Testis (tissue), 3 donors: ENCODE measurements around the gene TNFAIP8L2. TPM values are rescaled to one million over a fixed set of nuclear protein-coding genes. Genes with fewer than 3 reads are reported as not detected.
"Not testable (repeated sequence)": the region's sequence is repeated elsewhere in the genome, so short reads cannot be mapped to it uniquely, and the experiment has no call there.

Source experiments
- DNase-seq: peaks from one replicate; pipeline ENCODE4 v3.0.0-alpha.2; 2019
- H3K27ac ChIP-seq, 2 donors: fragments of 200-600 bp; sonication (generic); one replicate each; pipeline ENCODE4 v1.5.1; 2019
- H3K27me3 ChIP-seq: fragments of 200-600 bp; sonication (generic); one replicate; pipeline ENCODE4 v1.5.1; 2019
- H3K36me3 ChIP-seq: fragments of 200-600 bp; sonication (generic); one replicate; pipeline ENCODE4 v1.5.1; 2017; ENCODE audit warnings: low read depth; ENCODE audit errors: missing control alignments
- H3K4me1 ChIP-seq: fragments of 200-600 bp; sonication (generic); one replicate; pipeline ENCODE4 v1.5.1; 2019
- H3K4me3 ChIP-seq, 2 donors: fragments of 200-600 bp; sonication (generic); one replicate each; pipeline ENCODE4 v1.5.1; 2017 to 2019
- H3K9me3 ChIP-seq: fragments of 200-600 bp; sonication (generic); one replicate; pipeline ENCODE4 v1.5.1; 2017
- CTCF ChIP-seq, 3 experiments: fragments of 450-650 bp in 2 of 3; fragments of 200-600 bp in 1 of 3; sonication (generic) in 1 of 3; IDR thresholded peaks; one replicate each; pipeline ENCODE4 v1.5.1; 2016 to 2019; ENCODE audit warnings: antibody characterized with exemption in 3 of 3, mild to moderate bottlenecking in 2 of 3, moderate library complexity in 1 of 3
- POLR2A ChIP-seq: fragments of 450-650 bp; IDR thresholded peaks from one replicate; pipeline ENCODE4 v1.6.1; 2017; ENCODE audit warnings: antibody characterized with exemption, mild to moderate bottlenecking, moderate library complexity
- WGBS, 2 donors: methylation state at CpG; one replicate each; pipeline ENCODE4 v1.1.5; 2018; 5-methylcytosine and 5-hydroxymethylcytosine counted together
- intact Hi-C: fragments of 100-400 bp; cut with DNase I; formaldehyde crosslinking; loops from one replicate; pipeline ENCODE4 v1.15.1; 2023; ENCODE audit warnings: low total_unique reads
- polyA plus RNA-seq: library from polyadenylated mRNA; stranded (reverse); fragments of 350-450 nt; fragmentation: Illumina TruSeq; extraction: RNeasy Lipid Tissue Mini Kit (QIAGEN cat#74804); gene quantifications from one replicate; pipeline ENCODE4 v1.2.3, GENCODE V29; 2014; ENCODE audit warnings: low read depth, low replicate concordance; ENCODE audit not compliant: insufficient read depth
- total RNA-seq, 2 donors: library from RNA; depleted of rRNA; stranded (reverse); fragments of >200 nt; gene quantifications; one replicate each; pipeline ENCODE4 v1.2.3, GENCODE V29; 2016

The TNFAIP8L2 gene
- total and polyA plus RNA-seq, 3 donors from 2014 or later: 0.55 to 2.1 (median 0.99) TPM

- Histone ChIP-seq H3K27ac (peak overlapping the region; percentile 92 to 96), H3K4me3 (peak overlapping the region; percentile 77 to 96), H3K27me3 (no peaks in the 10 kb centered on the region), H3K9me3 (no peaks in the 10 kb centered on the region), H3K36me3 (no peaks in the 10 kb centered on the region), H3K4me1 (peaks cover 32% of the 10 kb centered on the region)
- WGBS, 2 donors: 3 to 10% methylated on average over 10 of the region's 10 CpGs
- no peak for DNase-seq
- TF ChIP-seq POLR2A: no peak
- TF ChIP-seq CTCF (IDR thresholded peaks at IDR 0.05): no peak
- intact Hi-C loops: no loop called here
Observed at GRCh38 chr1:151197863-151198253, 41.4 kb downstream of the TNFAIP8L2 start.

GRCh38 chr1:151198254-151199127, 42.0 kb downstream of the TNFAIP8L2 start, which contains the start of gene PIP5K1A:
TSS of gene PIP5K1A (plus strand) at chr1:151198552. CDS start at chr1:151198997, 445 bp downstream.
- Histone ChIP-seq H3K27me3 (no peaks in the 10 kb centered on the region), H3K27ac (peak within 1 kb of the TSS; percentile 92 to 96), H3K4me3 (peak within 1 kb of the TSS; percentile 77 to 96), H3K9me3 (no peaks in the 10 kb centered on the region), H3K4me1 (peaks cover 32% of the 10 kb centered on the region), H3K36me3 (no peaks in the 10 kb centered on the region)
- intact Hi-C loops: no loop called here
- DNase-seq: peak; percentile 99
- WGBS, 2 donors: 0 to 1% methylated on average over 46 to 60 of the region's 60 CpGs
- TF ChIP-seq POLR2A: no peak
- peak in 1 of 3 experiments; percentile 20 for TF ChIP-seq CTCF (IDR thresholded peaks at IDR 0.05)

GRCh38 chr1:151199873-151200581, 43.6 kb downstream of the TNFAIP8L2 start:
- Histone ChIP-seq H3K4me3 (peak overlapping the region; percentile 77 to 96), H3K36me3 (no peaks in the 10 kb centered on the region), H3K4me1 (peaks cover 39% of the 10 kb centered on the region), H3K27me3 (no peaks in the 10 kb centered on the region), H3K9me3 (no peaks in the 10 kb centered on the region), H3K27ac (peak overlapping the region; percentile 92 to 96)
- TF ChIP-seq POLR2A: no peak
- TF ChIP-seq CTCF (IDR thresholded peaks at IDR 0.05): no peak
- WGBS, 2 donors: 8 to 11% methylated on average over 11 of the region's 11 CpGs
- no peak for DNase-seq
- intact Hi-C loops: loop anchor here (10.0 kb wide), 1 partner anchor 55 kb away; the partner anchor contains the start of gene PSMD4

GRCh38 chr1:151205381-151205965, 49.0 kb downstream of the TNFAIP8L2 start:
- peaks cover 32% of the 10 kb centered on the region for H3K4me1 ChIP-seq
- H3K36me3 ChIP-seq, H3K9me3 ChIP-seq, DNase-seq, H3K27ac ChIP-seq, H3K4me3 ChIP-seq, H3K27me3 ChIP-seq: not testable (repeated sequence)
- intact Hi-C loops: loop anchor here (10.0 kb wide), 1 partner anchor 49 kb away; the partner anchor contains the start of gene PSMD4
- 80% methylated on average over 12 of the region's 12 CpGs for WGBS, 2 donors

Other genes with a start within 250 kb of the TNFAIP8L2 start
- gene SETDB1, start 230.3 kb upstream of the TNFAIP8L2 start, total RNA-seq: 10 to 100 TPM; 85.9 to 90.6 TPM
- 89.5 TPM for gene SETDB1, start 230.3 kb upstream of the TNFAIP8L2 start, polyA plus RNA-seq
- 100 to 1,000 TPM in 1 of 2 donors, 10 to 100 TPM in 1; 92.7 to 116 TPM for gene CERS2, start 181.8 kb upstream of the TNFAIP8L2 start, total RNA-seq
- gene CERS2, start 181.8 kb upstream of the TNFAIP8L2 start, polyA plus RNA-seq: 138 TPM
- gene ANXA9, start 174.4 kb upstream of the TNFAIP8L2 start, total RNA-seq: 1 to 10 TPM; 5.1 to 6.9 TPM
- 5.7 TPM for gene ANXA9, start 174.4 kb upstream of the TNFAIP8L2 start, polyA plus RNA-seq
- 10 to 100 TPM; 49.8 to 69.8 TPM for gene MINDY1, start 149.7 kb upstream of the TNFAIP8L2 start, total RNA-seq
- 56.9 TPM for gene MINDY1, start 149.7 kb upstream of the TNFAIP8L2 start, polyA plus RNA-seq
- 10 to 100 TPM; 41.1 to 63.9 TPM for gene PRUNE1, start 148.2 kb upstream of the TNFAIP8L2 start, total RNA-seq
- gene PRUNE1, start 148.2 kb upstream of the TNFAIP8L2 start, polyA plus RNA-seq: 45.5 TPM
- 1 to 10 TPM; 3.6 to 9.3 TPM for gene BNIPL, start 120.1 kb upstream of the TNFAIP8L2 start, total RNA-seq
- gene BNIPL, start 120.1 kb upstream of the TNFAIP8L2 start, polyA plus RNA-seq: 5.0 TPM
- gene C1orf56, start 108.9 kb upstream of the TNFAIP8L2 start, total RNA-seq: 10 to 100 TPM; 57.3 to 78.4 TPM
- 145 TPM for gene C1orf56, start 108.9 kb upstream of the TNFAIP8L2 start, polyA plus RNA-seq
- gene CDC42SE1, start 97.0 kb upstream of the TNFAIP8L2 start, total RNA-seq: 10 to 100 TPM; 34.8 to 40.5 TPM
- gene CDC42SE1, start 97.0 kb upstream of the TNFAIP8L2 start, polyA plus RNA-seq: 36.9 TPM
- 1 to 10 TPM; 1.6 to 2.3 TPM for gene MLLT11, start 96.3 kb upstream of the TNFAIP8L2 start, total RNA-seq
- 3.2 TPM for gene MLLT11, start 96.3 kb upstream of the TNFAIP8L2 start, polyA plus RNA-seq
- gene GABPB2, start 85.9 kb upstream of the TNFAIP8L2 start, total RNA-seq: 10 to 100 TPM; 43.1 to 45.3 TPM
- 50.2 TPM for gene GABPB2, start 85.9 kb upstream of the TNFAIP8L2 start, polyA plus RNA-seq
- gene SEMA6C, start 10.0 kb upstream of the TNFAIP8L2 start, total RNA-seq: 100 to 1,000 TPM; 134 to 175 TPM
- gene SEMA6C, start 10.0 kb upstream of the TNFAIP8L2 start, polyA plus RNA-seq: 71.6 TPM
- gene LYSMD1, start 9.3 kb downstream of the TNFAIP8L2 start, total RNA-seq: 10 to 100 TPM; 14.9 to 17.0 TPM
- 9.5 TPM for gene LYSMD1, start 9.3 kb downstream of the TNFAIP8L2 start, polyA plus RNA-seq
- gene SCNM1, start 9.5 kb downstream of the TNFAIP8L2 start, total RNA-seq: 10 to 100 TPM; 27.5 to 31.7 TPM
- gene SCNM1, start 9.5 kb downstream of the TNFAIP8L2 start, polyA plus RNA-seq: 46.0 TPM
- not detected for gene TMOD4, start 19.3 kb downstream of the TNFAIP8L2 start, total RNA-seq
- gene TMOD4, start 19.3 kb downstream of the TNFAIP8L2 start, polyA plus RNA-seq: 2.1 TPM
- gene VPS72, start 33.5 kb downstream of the TNFAIP8L2 start, total RNA-seq: 10 to 100 TPM; 31.9 to 42.7 TPM
- 57.9 TPM for gene VPS72, start 33.5 kb downstream of the TNFAIP8L2 start, polyA plus RNA-seq
- 100 to 1,000 TPM; 168 to 234 TPM for gene PIP5K1A, start 41.9 kb downstream of the TNFAIP8L2 start, total RNA-seq
- 94.1 TPM for gene PIP5K1A, start 41.9 kb downstream of the TNFAIP8L2 start, polyA plus RNA-seq
- 100 to 1,000 TPM; 164 to 196 TPM for gene PSMD4, start 98.1 kb downstream of the TNFAIP8L2 start, total RNA-seq
- 333 TPM for gene PSMD4, start 98.1 kb downstream of the TNFAIP8L2 start, polyA plus RNA-seq
- gene ZNF687, start 125.7 kb downstream of the TNFAIP8L2 start, total RNA-seq: 10 to 100 TPM; 39.9 to 58.2 TPM
- 38.4 TPM for gene ZNF687, start 125.7 kb downstream of the TNFAIP8L2 start, polyA plus RNA-seq
- gene PI4KB, start 170.8 kb downstream of the TNFAIP8L2 start, total RNA-seq: 100 to 1,000 TPM in 1 of 2 donors, 10 to 100 TPM in 1; 87.9 to 103 TPM
- 86.8 TPM for gene PI4KB, start 170.8 kb downstream of the TNFAIP8L2 start, polyA plus RNA-seq
- gene RFX5, start 190.6 kb downstream of the TNFAIP8L2 start, total RNA-seq: 10 to 100 TPM; 18.8 to 19.8 TPM
- 43.6 TPM for gene RFX5, start 190.6 kb downstream of the TNFAIP8L2 start, polyA plus RNA-seq
- 10 to 100 TPM; 13.0 to 15.1 TPM for gene SELENBP1, start 216.1 kb downstream of the TNFAIP8L2 start, total RNA-seq
- 31.8 TPM for gene SELENBP1, start 216.1 kb downstream of the TNFAIP8L2 start, polyA plus RNA-seq
- gene PSMB4, start 242.9 kb downstream of the TNFAIP8L2 start, total RNA-seq: 100 to 1,000 TPM; 155 to 186 TPM
- gene PSMB4, start 242.9 kb downstream of the TNFAIP8L2 start, polyA plus RNA-seq: 179 TPM